Measurements from ENCODE around the gene EFCAB10. TPM values are rescaled to one million over a fixed set of nuclear protein-coding genes. Genes with fewer than 3 reads are reported as not detected.
A peak's percentile ranks its signal among the peaks of the same experiment; 100 is the strongest.
"Not testable (repeated sequence)": the region's sequence is repeated elsewhere in the genome, so short reads cannot be mapped to it uniquely, and the experiment has no call there.

Gene EFCAB10
- polyA plus RNA-seq, 12 donors: 0.70 to 3.1 (median 1.5) TPM; not detected in 2

- no peak for DNase-seq
These were observed 18.3 kb upstream of the EFCAB10 start for GRCh38 chr7:105599551-105599950.

GRCh38 chr7:105599080-105599479 is 17.8 kb upstream of the EFCAB10 start:
- DNase-seq: not testable (repeated sequence)

GRCh38 chr7:105596866-105597265 is 15.6 kb upstream of the EFCAB10 start:
- no peak for DNase-seq

- no peak for DNase-seq
These were observed 12.7 kb upstream of the EFCAB10 start for GRCh38 chr7:105594034-105594433.

GRCh38 chr7:105591522-105591921 is 10.2 kb upstream of the EFCAB10 start:
- DNase-seq: no peak

- no peak for DNase-seq
These were observed 9.5 kb upstream of the EFCAB10 start for GRCh38 chr7:105590793-105591192.

- DNase-seq: peak; percentile 45
These were observed 8.2 kb upstream of the EFCAB10 start for GRCh38 chr7:105589356-105590077.

GRCh38 chr7:105587909-105588635 is 6.8 kb upstream of the EFCAB10 start:
- no peak for DNase-seq

- DNase-seq: no peak
These were observed 4.7 kb upstream of the EFCAB10 start for GRCh38 chr7:105585850-105586500.

- DNase-seq: no peak
These were observed 2.9 kb upstream of the EFCAB10 start for GRCh38 chr7:105584165-105584564.

GRCh38 chr7:105583061-105583460 is 1.8 kb upstream of the EFCAB10 start:
- no peak for DNase-seq

- no peak for DNase-seq
These were observed 1.1 kb downstream of the EFCAB10 start for GRCh38 chr7:105580022-105580740.

- no peak for DNase-seq
These were observed 2.8 kb downstream of the EFCAB10 start for GRCh38 chr7:105578496-105578895.

- DNase-seq: peak; percentile 18
These were observed 4.0 kb downstream of the EFCAB10 start for GRCh38 chr7:105577251-105577650.

- DNase-seq: no peak
These were observed 9.4 kb downstream of the EFCAB10 start for GRCh38 chr7:105571891-105572290.

GRCh38 chr7:105567821-105568220 is 13.5 kb downstream of the EFCAB10 start:
- DNase-seq: no peak

- DNase-seq: no peak
These were observed 14.3 kb downstream of the EFCAB10 start for GRCh38 chr7:105567024-105567423.

- no peak for DNase-seq
These were observed 16.1 kb downstream of the EFCAB10 start for GRCh38 chr7:105565190-105565589.

GRCh38 chr7:105559926-105560325 is 21.4 kb downstream of the EFCAB10 start:
- DNase-seq: no peak

GRCh38 chr7:105538339-105538738 is 43.0 kb downstream of the EFCAB10 start:
- DNase-seq: no peak

GRCh38 chr7:105532709-105533460 is 48.4 kb downstream of the EFCAB10 start:
- no peak for DNase-seq

Measured in muscle of arm (tissue), 12 donors.